ENCODE data around the gene FAM110A.
"Not testable (repeated sequence)": the region's sequence is repeated elsewhere in the genome, so short reads cannot be mapped to it uniquely, and the experiment has no call there.

The FAM110A gene

DNA sequence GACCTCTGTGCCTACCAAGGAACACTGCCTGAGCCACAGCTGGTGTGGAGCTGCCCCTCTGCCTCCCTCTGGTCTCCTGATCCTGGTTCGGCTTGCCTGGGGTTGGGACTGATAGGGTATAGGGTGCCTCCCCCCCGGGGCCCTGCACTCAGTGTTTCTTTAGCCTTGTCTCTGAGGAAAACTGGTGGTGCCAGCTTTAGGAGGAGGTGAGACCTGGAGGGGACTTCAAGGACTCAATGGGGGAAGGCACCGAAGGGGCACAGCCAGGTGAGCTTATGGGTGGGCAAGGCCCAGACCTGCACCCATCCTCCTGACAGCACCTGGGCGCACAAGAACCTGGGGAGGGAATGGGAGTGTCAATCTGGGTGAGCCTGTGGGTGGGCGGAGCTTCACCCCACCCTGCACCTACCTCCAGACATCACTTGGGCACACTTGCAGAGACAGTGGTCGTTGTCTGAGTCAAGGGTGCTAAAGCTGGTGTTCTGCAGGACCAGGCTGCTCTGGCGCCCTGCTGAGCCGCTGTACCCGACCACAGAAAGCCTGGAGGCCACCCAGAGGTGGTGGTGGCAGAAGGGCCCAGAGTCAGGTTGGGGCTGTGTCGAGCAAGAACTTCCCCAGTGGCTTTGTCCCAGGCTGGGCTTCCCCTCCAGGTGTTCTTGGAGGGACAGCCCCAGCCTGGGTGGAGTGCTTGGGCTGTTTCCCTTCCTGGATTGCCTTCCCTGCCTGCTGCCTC lies 40.5 kb downstream of the FAM110A start:
- DNase-seq (ENCODE audit: low read depth), result no peak

- no peak for DNase-seq (ENCODE audit: low read depth)
Observed at GRCh38 chr20:875115-875514, 41.6 kb downstream of the FAM110A start.

GRCh38 chr20:877814-878213 lies 44.3 kb downstream of the FAM110A start:
- DNase-seq (ENCODE audit: low read depth), result no peak

GRCh38 chr20:878511-879307 lies 45.2 kb downstream of the FAM110A start:
- no peak for DNase-seq (ENCODE audit: low read depth)

GRCh38 chr20:879626-880025 lies 46.1 kb downstream of the FAM110A start:
- DNase-seq (ENCODE audit: low read depth), result no peak

DNA sequence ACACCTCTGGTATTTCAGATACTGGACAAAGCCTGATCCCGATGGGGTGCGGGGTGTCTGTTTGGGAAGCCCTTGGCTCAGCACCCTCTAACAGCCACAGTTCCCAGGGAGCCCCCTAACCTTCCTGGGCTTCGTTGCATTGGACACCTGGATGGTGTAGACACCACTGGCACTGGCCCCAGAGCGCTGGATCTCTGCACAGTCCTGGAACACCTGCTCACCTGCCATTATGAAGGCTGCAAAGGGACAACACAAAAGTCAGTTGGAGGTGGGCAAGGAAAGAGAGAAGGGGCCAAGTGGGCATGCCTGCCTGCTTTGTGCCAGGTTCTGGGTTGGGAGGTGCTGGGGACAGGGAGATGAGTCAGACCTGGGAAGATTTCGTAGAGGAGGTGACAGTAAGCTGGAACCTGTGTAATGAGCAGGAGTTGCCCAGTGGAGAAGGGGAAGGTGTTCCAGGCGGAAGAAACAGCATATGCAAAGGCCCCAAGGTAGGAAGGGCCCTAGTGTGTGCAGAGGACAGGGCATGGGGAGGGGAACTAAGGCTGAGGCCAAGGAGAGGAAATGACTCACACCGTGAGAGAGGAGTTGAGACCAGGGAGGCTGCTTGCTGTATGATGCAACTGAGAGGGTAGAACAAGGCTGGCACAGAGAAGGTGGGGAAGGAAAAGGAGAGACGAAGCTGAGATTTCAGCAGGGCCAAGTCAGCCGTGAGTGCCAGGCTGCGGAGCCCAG lies 47.7 kb downstream of the FAM110A start:
- DNase-seq (ENCODE audit: low read depth), result no peak

- no peak for DNase-seq (ENCODE audit: low read depth)
Observed at GRCh38 chr20:881783-882144, 48.2 kb downstream of the FAM110A start.

DNA sequence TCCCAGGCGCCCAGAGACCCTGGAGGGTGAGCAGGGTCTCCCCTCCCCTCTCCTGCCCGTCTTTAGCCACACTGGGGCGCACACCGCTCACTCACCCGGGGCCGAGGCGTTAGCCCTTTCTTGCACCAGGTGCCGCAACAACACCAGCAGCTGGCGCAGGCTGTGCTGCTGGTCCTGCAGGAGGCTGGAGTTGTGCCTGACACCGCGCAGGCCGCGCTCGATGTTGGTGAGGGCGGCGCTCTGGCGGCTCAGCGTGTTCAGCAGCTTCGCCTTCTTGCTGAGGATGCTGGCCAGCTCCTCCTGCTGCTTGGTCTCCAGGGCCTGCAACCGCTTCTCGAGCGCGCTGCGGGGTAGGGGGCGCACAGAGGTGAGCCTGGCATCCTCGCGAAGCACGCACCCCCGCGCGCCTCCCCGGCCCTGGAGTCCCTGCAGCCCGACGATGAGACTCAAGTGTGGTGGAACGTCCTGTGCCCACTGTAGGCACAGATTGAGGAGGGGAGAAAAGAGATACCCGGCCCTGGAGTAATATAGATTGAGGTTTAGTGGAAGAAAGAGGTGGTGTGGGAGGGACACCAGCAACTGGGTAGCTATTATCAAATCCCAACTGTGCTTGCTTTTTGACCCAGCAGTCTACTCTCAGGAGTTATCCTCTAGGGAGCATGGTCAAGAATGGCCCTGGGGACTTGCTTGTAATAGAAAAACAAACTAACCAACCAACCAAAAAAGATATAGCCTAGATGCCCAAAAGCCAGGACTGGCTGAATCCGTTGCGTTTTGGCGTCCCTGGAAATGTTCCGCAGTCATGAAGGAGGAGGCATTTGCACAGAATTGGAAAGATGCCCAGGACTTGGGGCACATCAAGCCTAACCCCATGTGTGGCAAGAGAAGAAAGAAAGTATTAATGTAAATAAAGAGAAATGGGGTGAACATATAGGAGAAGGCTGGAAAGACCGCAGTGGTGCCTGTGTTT lies 51.8 kb downstream of the FAM110A start:
- no peak for DNase-seq (ENCODE audit: low read depth)

GRCh38 chr20:887137-887536 lies 53.6 kb downstream of the FAM110A start:
- no peak for DNase-seq (ENCODE audit: low read depth)

GRCh38 chr20:888057-888456 lies 54.5 kb downstream of the FAM110A start:
- no peak for DNase-seq (ENCODE audit: low read depth)

- DNase-seq (ENCODE audit: low read depth), result no peak
Observed at GRCh38 chr20:889106-889505, 55.6 kb downstream of the FAM110A start.

DNA sequence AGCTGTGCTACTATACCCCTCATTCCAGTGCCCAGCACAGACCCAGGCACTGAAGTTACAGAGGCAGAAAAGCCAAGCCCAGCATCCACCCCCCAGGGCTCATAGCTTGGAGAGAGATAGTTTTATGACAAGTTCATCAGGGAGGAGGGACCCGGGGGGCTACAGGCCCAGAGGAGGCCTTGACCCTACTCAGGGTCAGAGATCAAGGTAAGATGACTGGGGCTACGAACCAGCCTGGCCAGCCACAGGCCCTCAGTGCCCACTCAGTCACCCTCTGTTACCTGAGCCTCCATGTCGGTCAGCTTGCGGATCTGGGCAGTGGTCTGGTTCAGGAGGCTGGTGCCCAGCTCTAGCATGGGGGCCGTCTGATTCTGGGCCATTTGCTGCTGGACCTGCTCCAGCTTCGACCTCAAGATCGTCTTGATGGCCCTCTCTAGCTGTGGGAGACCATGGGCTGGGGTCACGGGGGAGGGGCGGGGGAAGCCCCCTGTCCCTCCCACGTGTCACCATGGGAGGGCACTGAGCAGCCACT lies 56.5 kb downstream of the FAM110A start:
- no peak for DNase-seq (ENCODE audit: low read depth)

- DNase-seq (ENCODE audit: low read depth), result no peak
Observed at GRCh38 chr20:890666-891057, 57.1 kb downstream of the FAM110A start.

DNA sequence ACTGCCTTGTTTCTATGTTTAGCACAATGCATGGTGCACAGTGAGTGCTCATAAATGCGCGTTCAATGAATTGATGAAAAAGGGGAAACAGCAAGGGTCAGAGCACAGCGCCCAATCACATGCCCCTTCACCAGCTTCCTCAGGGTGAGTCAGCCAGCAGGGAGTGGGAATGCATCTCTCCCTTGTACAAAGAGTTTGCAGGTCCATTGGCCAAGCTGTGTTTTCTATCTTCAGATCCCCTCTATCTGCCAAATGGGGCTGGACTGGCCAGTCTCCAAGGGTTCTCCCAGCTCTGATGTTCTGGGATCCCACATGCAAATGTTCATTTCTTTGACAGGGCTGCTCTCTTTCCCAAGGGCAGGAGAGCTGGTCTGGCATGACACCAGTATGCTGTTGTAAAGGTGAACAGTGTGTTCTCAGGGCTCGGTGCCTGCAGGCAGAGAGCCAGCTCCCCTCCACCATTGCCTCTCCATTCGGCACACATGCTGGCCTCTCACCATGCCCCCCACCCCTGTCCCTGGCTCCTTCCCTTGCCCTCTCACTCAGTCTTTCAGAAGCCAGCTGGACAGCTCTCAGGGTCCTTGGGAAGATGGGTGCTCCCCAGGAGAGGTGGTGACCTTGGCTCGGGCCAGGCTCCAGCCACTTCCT lies 57.7 kb downstream of the FAM110A start:
- DNase-seq (ENCODE audit: low read depth), result no peak

DNA sequence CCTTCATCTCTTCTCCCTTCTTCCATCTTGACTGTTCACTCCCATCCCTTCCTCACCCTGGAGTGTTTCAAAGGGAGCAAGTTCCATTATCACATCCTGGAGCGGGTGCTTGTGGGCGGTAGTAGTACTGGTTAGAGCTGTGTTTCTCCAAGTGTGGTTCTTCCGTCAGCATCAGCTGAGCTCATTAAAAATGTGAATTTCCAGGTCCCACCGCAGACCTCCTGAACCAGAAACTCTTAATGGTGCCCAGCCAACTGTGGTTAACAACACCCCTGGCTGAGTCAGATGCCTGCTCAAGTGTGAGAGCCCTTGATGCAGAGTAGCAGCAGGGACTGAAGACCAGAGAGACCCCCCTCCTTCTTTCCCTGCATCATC lies 58.2 kb downstream of the FAM110A start:
- no peak for DNase-seq (ENCODE audit: low read depth)

- not testable (repeated sequence) for DNase-seq (ENCODE audit: low read depth)
Observed at GRCh38 chr20:892371-892770, 58.9 kb downstream of the FAM110A start.

Data from non-pigmented ciliary epithelial cell (primary cell).